Lower leg skin (tissue), 4 donors: ENCODE results near the gene CMSS1. TPM values are rescaled to one million over a fixed set of nuclear protein-coding genes. Genes with fewer than 3 reads are reported as not detected.

ENCODE experiments used
- DNase-seq, 2 donors: peaks; one replicate each; pipeline ENCODE4 v3.0.0-alpha.2; 2019; ENCODE audit warnings: low spot score in 2 of 2
- H3K4me3 ChIP-seq: fragments of 200-600 bp; sonication (generic); 2 replicates; pipeline ENCODE4 v1.5.1; 2017; ENCODE audit warnings: mild to moderate bottlenecking, low read depth; ENCODE audit not compliant: poor library complexity, severe bottlenecking
- POLR2A ChIP-seq, 2 donors: fragments of 450-650 bp; IDR thresholded peaks; one replicate each; pipeline ENCODE4 v1.6.1; 2016 to 2017; ENCODE audit warnings: antibody characterized with exemption in 2 of 2, mild to moderate bottlenecking in 1 of 2, moderate library complexity in 1 of 2
- WGBS, 2 donors: methylation state at CpG; one replicate each; pipeline ENCODE4 v1.1.5; 2018; 5-methylcytosine and 5-hydroxymethylcytosine counted together
- intact Hi-C: fragments of 100-400 bp; cut with DNase I; formaldehyde crosslinking; loops from one replicate; pipeline ENCODE4 v1.15.0; 2023; ENCODE audit warnings: low total_unique reads
- total RNA-seq, 4 donors: library from RNA; depleted of rRNA; stranded (reverse); fragments of >200 nt; gene quantifications; one replicate each; pipeline ENCODE4 v1.1.0, GENCODE V29; 2016
- TF ChIP-seq, protein P1 (sequence below), 3 donors: fragments of 450-650 bp; IDR thresholded peaks; one replicate each; pipeline ENCODE4 v1.5.1; 2016; ENCODE audit warnings: antibody characterized with exemption in 3 of 3, mild to moderate bottlenecking in 3 of 3, moderate library complexity in 2 of 3

CMSS1 gene
- total RNA-seq, 4 donors from 2014 or later: 3.7 to 13.2 (median 7.5) TPM

DNA sequence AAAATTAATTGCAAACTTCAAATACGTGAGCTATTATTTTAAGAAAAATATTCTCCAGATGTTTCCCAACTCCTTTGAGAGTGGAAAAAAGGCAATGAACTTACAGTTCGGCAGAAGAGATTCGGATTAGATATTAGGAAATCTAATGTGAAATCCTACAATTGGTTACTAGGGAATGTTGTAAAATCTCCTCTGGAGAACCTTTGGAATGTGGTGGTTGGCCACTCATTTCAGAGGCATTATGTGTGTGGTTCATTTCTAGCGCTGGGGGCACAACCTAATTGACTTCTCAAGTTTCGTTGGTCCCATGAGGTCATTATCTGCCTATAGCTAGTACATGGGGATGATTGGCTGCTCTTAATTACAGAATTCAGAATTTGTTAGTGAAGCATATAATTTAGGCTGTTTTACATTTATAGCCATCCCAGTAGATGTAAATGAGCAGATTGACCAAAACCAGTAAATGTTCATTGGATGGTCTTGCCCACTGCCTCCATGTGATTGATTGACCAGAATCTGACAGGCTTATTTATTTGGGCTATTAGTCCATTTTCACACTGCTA, 34.6 kb upstream of the CMSS1 start:
- intact Hi-C loops: no loop called here
- 53 to 57% methylated on average over 5 of the region's 5 CpGs for WGBS, 2 donors
- no peak overlapping the region for H3K4me3 ChIP-seq
- TF ChIP-seq, protein P1, sequence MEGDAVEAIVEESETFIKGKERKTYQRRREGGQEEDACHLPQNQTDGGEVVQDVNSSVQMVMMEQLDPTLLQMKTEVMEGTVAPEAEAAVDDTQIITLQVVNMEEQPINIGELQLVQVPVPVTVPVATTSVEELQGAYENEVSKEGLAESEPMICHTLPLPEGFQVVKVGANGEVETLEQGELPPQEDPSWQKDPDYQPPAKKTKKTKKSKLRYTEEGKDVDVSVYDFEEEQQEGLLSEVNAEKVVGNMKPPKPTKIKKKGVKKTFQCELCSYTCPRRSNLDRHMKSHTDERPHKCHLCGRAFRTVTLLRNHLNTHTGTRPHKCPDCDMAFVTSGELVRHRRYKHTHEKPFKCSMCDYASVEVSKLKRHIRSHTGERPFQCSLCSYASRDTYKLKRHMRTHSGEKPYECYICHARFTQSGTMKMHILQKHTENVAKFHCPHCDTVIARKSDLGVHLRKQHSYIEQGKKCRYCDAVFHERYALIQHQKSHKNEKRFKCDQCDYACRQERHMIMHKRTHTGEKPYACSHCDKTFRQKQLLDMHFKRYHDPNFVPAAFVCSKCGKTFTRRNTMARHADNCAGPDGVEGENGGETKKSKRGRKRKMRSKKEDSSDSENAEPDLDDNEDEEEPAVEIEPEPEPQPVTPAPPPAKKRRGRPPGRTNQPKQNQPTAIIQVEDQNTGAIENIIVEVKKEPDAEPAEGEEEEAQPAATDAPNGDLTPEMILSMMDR (IDR thresholded peaks at IDR 0.05): no peak
- no peak for TF ChIP-seq POLR2A (IDR thresholded peaks at IDR 0.05)
- no peak for DNase-seq

DNA sequence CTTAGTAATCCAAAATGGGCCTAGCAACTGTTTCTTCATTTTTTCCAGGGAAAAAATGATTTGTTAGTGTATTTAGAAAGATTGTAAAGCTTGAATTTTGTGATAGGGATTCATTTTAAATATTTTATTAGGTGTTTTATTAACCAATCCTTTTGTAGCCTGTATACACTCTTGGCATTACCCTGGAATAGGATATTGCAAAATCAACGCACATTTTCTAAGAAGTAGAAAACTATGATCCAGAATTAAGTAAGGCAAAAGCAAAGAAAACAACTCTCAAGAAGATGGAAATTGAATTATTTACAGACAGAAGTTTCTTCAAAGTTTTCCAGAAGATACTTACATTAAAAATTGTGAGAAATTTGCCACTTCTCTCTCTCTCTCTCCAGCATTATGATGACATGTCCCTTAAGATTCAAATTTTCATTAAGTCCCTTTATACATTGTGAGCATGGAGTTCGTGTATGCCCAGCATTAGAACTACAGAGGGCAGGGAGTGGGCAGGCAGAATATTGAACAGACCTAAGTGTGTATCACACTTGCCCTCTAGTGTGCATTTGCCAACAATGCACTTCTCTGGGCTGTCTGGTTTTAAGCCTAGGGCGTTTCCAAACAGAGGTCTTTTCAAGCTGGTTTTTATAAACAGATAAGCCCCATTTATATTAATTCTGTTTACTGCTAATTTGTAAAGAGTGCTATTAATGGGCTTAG, 28.5 kb upstream of the CMSS1 start:
- intact Hi-C loops: no loop called here
- TF ChIP-seq POLR2A (IDR thresholded peaks at IDR 0.05): no peak
- TF ChIP-seq, protein P1 (IDR thresholded peaks at IDR 0.05): no peak
- DNase-seq: no peak
- H3K4me3 ChIP-seq: no peak overlapping the region
- WGBS, 2 donors: 18 to 22% methylated on average over 3 of the region's 3 CpGs

DNA sequence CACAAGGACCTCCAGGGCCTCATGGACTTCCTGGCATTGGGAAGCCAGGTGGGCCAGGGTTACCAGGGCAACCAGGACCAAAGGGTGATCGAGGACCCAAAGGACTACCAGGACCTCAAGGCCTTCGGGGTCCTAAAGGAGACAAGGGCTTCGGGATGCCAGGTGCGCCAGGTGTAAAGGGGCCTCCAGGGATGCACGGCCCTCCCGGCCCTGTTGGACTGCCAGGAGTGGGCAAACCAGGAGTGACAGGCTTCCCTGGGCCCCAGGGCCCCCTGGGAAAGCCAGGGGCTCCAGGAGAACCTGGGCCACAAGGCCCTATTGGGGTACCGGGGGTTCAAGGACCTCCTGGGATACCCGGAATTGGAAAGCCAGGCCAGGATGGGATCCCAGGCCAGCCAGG, 23.2 kb upstream of the CMSS1 start:
- intact Hi-C loops: no loop called here
- DNase-seq: no peak
- H3K4me3 ChIP-seq: no peak overlapping the region
- 89 to 91% methylated on average over 8 of the region's 8 CpGs for WGBS, 2 donors
- TF ChIP-seq, protein P1 (IDR thresholded peaks at IDR 0.05): no peak
- no peak for TF ChIP-seq POLR2A (IDR thresholded peaks at IDR 0.05)

DNA sequence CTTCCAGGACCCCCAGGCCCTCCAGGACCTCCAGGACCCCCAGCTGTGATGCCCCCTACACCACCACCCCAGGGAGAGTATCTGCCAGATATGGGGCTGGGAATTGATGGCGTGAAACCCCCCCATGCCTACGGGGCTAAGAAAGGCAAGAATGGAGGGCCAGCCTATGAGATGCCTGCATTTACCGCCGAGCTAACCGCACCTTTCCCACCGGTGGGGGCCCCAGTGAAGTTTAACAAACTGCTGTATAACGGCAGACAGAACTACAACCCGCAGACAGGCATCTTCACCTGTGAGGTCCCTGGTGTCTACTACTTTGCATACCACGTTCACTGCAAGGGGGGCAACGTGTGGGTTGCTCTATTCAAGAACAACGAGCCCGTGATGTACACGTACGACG, 22.1 kb upstream of the CMSS1 start:
- WGBS, 2 donors: 95 to 96% methylated on average over 15 of the region's 15 CpGs
- H3K4me3 ChIP-seq: no peak overlapping the region
- DNase-seq: no peak
- intact Hi-C loops: no loop called here
- TF ChIP-seq POLR2A (IDR thresholded peaks at IDR 0.05): no peak
- TF ChIP-seq, protein P1 (IDR thresholded peaks at IDR 0.05): no peak

DNA sequence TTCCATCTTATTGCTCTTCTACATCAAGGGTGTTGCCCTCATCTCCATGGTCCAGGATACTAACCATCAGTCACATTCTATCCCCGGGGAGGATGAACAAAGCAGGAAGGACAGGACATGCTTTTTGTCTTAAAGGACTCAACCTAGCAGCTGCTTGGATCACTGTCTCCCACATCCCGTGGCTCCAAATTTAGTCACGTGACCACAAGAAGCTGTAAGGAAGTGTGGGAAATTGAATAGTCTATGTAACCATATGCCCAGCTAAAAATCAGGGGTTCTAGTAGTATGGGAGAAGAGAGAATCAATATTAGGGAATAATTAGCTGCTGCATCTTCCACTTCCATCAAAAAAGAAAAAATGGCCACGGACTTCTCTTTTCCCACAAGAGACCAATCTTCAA, 18.2 kb upstream of the CMSS1 start:
- no peak overlapping the region for H3K4me3 ChIP-seq
- 86 to 89% methylated on average over 4 of the region's 4 CpGs for WGBS, 2 donors
- no peak for DNase-seq
- intact Hi-C loops: no loop called here
- TF ChIP-seq, protein P1 (IDR thresholded peaks at IDR 0.05): no peak
- TF ChIP-seq POLR2A (IDR thresholded peaks at IDR 0.05): no peak
